Lower leg skin (tissue), 3 donors: ENCODE measurements around the gene NIPBL.

Experiments used
- POLR2A ChIP-seq, 2 donors: fragments of 450-650 bp; IDR thresholded peaks; one replicate each; pipeline ENCODE4 v1.6.1; 2016 to 2017; ENCODE audit warnings: antibody characterized with exemption in 2 of 2, mild to moderate bottlenecking in 1 of 2, moderate library complexity in 1 of 2
- TF ChIP-seq, protein P1 (sequence below), 3 donors: fragments of 450-650 bp; IDR thresholded peaks; one replicate each; pipeline ENCODE4 v1.5.1; 2016; ENCODE audit warnings: antibody characterized with exemption in 3 of 3, mild to moderate bottlenecking in 3 of 3, moderate library complexity in 2 of 3

DNA sequence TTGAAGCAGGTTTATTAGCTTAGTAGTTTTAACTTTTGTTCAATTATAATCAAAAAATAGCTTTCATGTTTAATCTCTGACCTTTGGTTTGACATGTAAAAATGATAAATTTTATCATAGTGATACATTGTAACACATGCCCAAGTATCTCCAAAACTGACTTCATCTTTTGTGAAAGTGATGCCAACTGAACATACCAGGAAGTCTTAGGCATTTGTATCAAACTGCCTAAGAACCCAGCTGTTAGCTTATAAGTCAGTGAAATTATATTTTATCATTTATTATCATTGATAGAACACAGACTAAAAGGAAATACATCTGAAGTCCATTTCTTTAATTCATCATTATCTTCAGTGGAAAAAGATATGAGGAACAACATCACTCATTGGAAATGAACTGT, 39.1 kb downstream of the NIPBL start:
- TF ChIP-seq POLR2A (IDR thresholded peaks at IDR 0.05) = no peak
- TF ChIP-seq, protein P1, sequence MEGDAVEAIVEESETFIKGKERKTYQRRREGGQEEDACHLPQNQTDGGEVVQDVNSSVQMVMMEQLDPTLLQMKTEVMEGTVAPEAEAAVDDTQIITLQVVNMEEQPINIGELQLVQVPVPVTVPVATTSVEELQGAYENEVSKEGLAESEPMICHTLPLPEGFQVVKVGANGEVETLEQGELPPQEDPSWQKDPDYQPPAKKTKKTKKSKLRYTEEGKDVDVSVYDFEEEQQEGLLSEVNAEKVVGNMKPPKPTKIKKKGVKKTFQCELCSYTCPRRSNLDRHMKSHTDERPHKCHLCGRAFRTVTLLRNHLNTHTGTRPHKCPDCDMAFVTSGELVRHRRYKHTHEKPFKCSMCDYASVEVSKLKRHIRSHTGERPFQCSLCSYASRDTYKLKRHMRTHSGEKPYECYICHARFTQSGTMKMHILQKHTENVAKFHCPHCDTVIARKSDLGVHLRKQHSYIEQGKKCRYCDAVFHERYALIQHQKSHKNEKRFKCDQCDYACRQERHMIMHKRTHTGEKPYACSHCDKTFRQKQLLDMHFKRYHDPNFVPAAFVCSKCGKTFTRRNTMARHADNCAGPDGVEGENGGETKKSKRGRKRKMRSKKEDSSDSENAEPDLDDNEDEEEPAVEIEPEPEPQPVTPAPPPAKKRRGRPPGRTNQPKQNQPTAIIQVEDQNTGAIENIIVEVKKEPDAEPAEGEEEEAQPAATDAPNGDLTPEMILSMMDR (IDR thresholded peaks at IDR 0.05) = no peak
